Gastrocnemius medialis (tissue), 4 donors: ENCODE data around the gene SH3GL2. TPM values are rescaled to one million over a fixed set of nuclear protein-coding genes. Genes with fewer than 3 reads are reported as not detected.
"Not testable (repeated sequence)": the region's sequence is repeated elsewhere in the genome, so short reads cannot be mapped to it uniquely, and the experiment has no call there.

Source experiments
- ATAC-seq, 2 donors: fragments of 150-250 bp; one replicate each; pipeline ENCODE4 v1.9.1; 2016
- DNase-seq, 2 donors: peaks; one replicate each; pipeline ENCODE4 v3.0.0-alpha.2; 2019
- H3K27ac ChIP-seq, 4 donors: fragments of 200-600 bp; sonication (generic); 1 replicate in 1 of 4; 2 replicates in 3 of 4; pipeline ENCODE4 v1.5.1; 2016 to 2018; ENCODE audit warnings: mild to moderate bottlenecking in 2 of 4, moderate library complexity in 1 of 4
- H3K27me3 ChIP-seq, 3 donors: fragments of 200-600 bp; sonication (generic) in 2 of 3; 1 replicate in 1 of 3; 2 replicates in 2 of 3; pipeline versions ENCODE4 v1.5.1 to v1.6.0; 2016 to 2019; ENCODE audit warnings: mild to moderate bottlenecking in 1 of 3, moderate library complexity in 1 of 3
- H3K36me3 ChIP-seq, 2 donors: fragments of 200-600 bp; sonication (generic) in 1 of 2; one replicate each; pipeline ENCODE4 v1.5.1; 2017 to 2018
- H3K4me1 ChIP-seq, 2 donors: fragments of 200-600 bp; sonication (generic) in 1 of 2; one replicate each; pipeline ENCODE4 v1.5.1; 2016 to 2017; ENCODE audit warnings: mild to moderate bottlenecking in 2 of 2
- H3K4me3 ChIP-seq, 4 donors: fragments of 200-600 bp; sonication (generic) in 3 of 4; 1 replicate in 1 of 4; 2 replicates in 3 of 4; pipeline ENCODE4 v1.5.1; 2016 to 2019; ENCODE audit warnings: mild to moderate bottlenecking in 2 of 4
- H3K9me3 ChIP-seq, 3 donors: fragments of 200-600 bp; sonication (generic) in 2 of 3; 1 replicate in 1 of 3; 2 replicates in 2 of 3; pipeline ENCODE4 v1.5.1; 2016 to 2019
- CTCF ChIP-seq, 5 experiments: fragments of 450-650 bp in 3 of 5; fragments of 200-600 bp in 2 of 5; sonication (generic) in 2 of 5; IDR thresholded peaks in 4 of 5; conservative IDR thresholded peaks in 1 of 5; 1 replicate in 4 of 5; 2 replicates in 1 of 5; pipeline ENCODE4 v1.5.1; 2016 to 2019; ENCODE audit warnings: antibody characterized with exemption in 5 of 5, mild to moderate bottlenecking in 3 of 5, moderate library complexity in 3 of 5
- POLR2A ChIP-seq, 2 donors: fragments of 450-650 bp; IDR thresholded peaks; one replicate each; pipeline ENCODE4 v1.6.1; 2017; ENCODE audit warnings: antibody characterized with exemption in 2 of 2, mild to moderate bottlenecking in 2 of 2, moderate library complexity in 2 of 2
- in situ Hi-C, 4 donors: fragments of 200-750 bp; cut with MboI; loops; one replicate each; pipeline versions ENCODE4 v1.15.0 to v1.8.0; 2017; ENCODE audit warnings: low sequenced_read_pairs in 4 of 4
- intact Hi-C: fragments of 100-400 bp; cut with DNase I; formaldehyde crosslinking; loops from one replicate; pipeline ENCODE4 v1.15.1; 2023; ENCODE audit warnings: low total_unique reads
- total RNA-seq, 4 donors: library from RNA; depleted of rRNA; stranded (reverse); fragments of >200 nt; gene quantifications; one replicate each; pipeline versions ENCODE4 v1.1.0 to v1.2.3, GENCODE V29; 2016

SH3GL2 gene
- total RNA-seq, 4 donors from 2014 or later = not detected

- no peaks in the 10 kb centered on the region for H3K9me3 ChIP-seq
- H3K27me3 ChIP-seq = no peaks in the 10 kb centered on the region
- no peak overlapping the region for H3K27ac ChIP-seq
- no peaks in the 10 kb centered on the region for H3K4me1 ChIP-seq
- TF ChIP-seq POLR2A (IDR thresholded peaks at IDR 0.05) (no peak), CTCF (IDR thresholded peaks at IDR 0.05 in 4 of 5, conservative IDR thresholded peaks at IDR 0.05 in 1 of 5) (no peak)
- H3K36me3 ChIP-seq = no peaks in the 10 kb centered on the region
- no peak for DNase-seq
- in situ Hi-C loops = no loop called here
- no peak overlapping the region for H3K4me3 ChIP-seq
- no peak for ATAC-seq
- intact Hi-C loops = no loop called here
Observed at GRCh38 chr9:17757816-17758215, 178.9 kb downstream of the SH3GL2 start.

GRCh38 chr9:17760250-17760649, 181.4 kb downstream of the SH3GL2 start:
- Histone ChIP-seq H3K4me3 (no peak overlapping the region), H3K4me1 (no peaks in the 10 kb centered on the region), H3K9me3 (no peaks in the 10 kb centered on the region), H3K27me3 (no peaks in the 10 kb centered on the region), H3K27ac (no peak overlapping the region), H3K36me3 (no peaks in the 10 kb centered on the region)
- intact Hi-C loops (no loop called here), in situ Hi-C loops (no loop called here)
- no peak for TF ChIP-seq CTCF (IDR thresholded peaks at IDR 0.05 in 4 of 5, conservative IDR thresholded peaks at IDR 0.05 in 1 of 5)
- TF ChIP-seq POLR2A (IDR thresholded peaks at IDR 0.05) = no peak
- DNase-seq = no peak
- ATAC-seq = no peak

- intact Hi-C loops = no loop called here
- H3K27me3 ChIP-seq = no peaks in the 10 kb centered on the region
- no peaks in the 10 kb centered on the region for H3K36me3 ChIP-seq
- no peak for DNase-seq
- ATAC-seq = no peak
- no peak overlapping the region for H3K27ac ChIP-seq
- no peaks in the 10 kb centered on the region for H3K9me3 ChIP-seq
- in situ Hi-C loops = no loop called here
- no peak overlapping the region for H3K4me3 ChIP-seq
- TF ChIP-seq CTCF (IDR thresholded peaks at IDR 0.05 in 4 of 5, conservative IDR thresholded peaks at IDR 0.05 in 1 of 5) = no peak
- TF ChIP-seq POLR2A (IDR thresholded peaks at IDR 0.05) = no peak
- no peaks in the 10 kb centered on the region for H3K4me1 ChIP-seq
Observed at GRCh38 chr9:17761984-17762676, 183.3 kb downstream of the SH3GL2 start.

- TF ChIP-seq POLR2A (IDR thresholded peaks at IDR 0.05) (no peak), CTCF (IDR thresholded peaks at IDR 0.05 in 4 of 5, conservative IDR thresholded peaks at IDR 0.05 in 1 of 5) (no peak)
- no peak for ATAC-seq
- no peaks in the 10 kb centered on the region for H3K9me3 ChIP-seq
- no peak overlapping the region for H3K4me3 ChIP-seq
- no peaks in the 10 kb centered on the region for H3K36me3 ChIP-seq
- in situ Hi-C loops (no loop called here), intact Hi-C loops (no loop called here)
- DNase-seq = no peak
- no peaks in the 10 kb centered on the region for H3K27me3 ChIP-seq
- H3K27ac ChIP-seq = no peak overlapping the region
- H3K4me1 ChIP-seq = no peaks in the 10 kb centered on the region
Observed at GRCh38 chr9:17764306-17764705, 185.4 kb downstream of the SH3GL2 start.

GRCh38 chr9:17765131-17765530, 186.3 kb downstream of the SH3GL2 start:
- in situ Hi-C loops, intact Hi-C loops, H3K9me3 ChIP-seq, H3K4me1 ChIP-seq, H3K36me3 ChIP-seq, ATAC-seq, H3K27me3 ChIP-seq, H3K27ac ChIP-seq, DNase-seq, H3K4me3 ChIP-seq: not testable (repeated sequence)
